ENCODE measurements around the gene FOXD4L6.
"Not testable (repeated sequence)": the region's sequence is repeated elsewhere in the genome, so short reads cannot be mapped to it uniquely, and the experiment has no call there.

Gene FOXD4L6

DNA sequence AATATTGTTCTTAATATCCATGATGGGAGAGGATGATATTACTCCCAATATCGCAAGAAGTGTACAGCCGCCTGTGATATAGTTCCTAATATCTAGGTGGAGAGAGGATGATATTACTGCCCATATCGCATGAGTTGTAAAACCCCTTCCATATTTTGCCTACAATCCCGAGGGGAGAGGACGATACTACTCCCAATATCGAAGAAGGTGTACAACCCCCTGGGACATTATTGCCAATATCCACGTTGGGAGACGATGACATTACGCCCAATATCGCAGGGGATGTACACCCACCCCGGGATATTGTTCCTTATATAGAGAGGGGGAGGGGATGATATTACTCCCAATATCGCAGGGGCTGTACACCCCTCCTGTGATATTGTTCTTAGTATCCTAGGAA lies 17.1 kb downstream of the FOXD4L6 start:
- H3K9me3 ChIP-seq; H3K4me3 ChIP-seq (ENCODE audit: low read depth in 1 of 2, low read length in 1 of 2); H3K36me3 ChIP-seq; H3K4me1 ChIP-seq (ENCODE audit: control insufficient read depth in 1 of 2, insufficient read depth in 1 of 2, low read depth in 1 of 2, low read length in 1 of 2); H3K27ac ChIP-seq: not testable (repeated sequence)
- H3K27me3 ChIP-seq, result peaks cover 39% of the 10 kb centered on the region

DNA sequence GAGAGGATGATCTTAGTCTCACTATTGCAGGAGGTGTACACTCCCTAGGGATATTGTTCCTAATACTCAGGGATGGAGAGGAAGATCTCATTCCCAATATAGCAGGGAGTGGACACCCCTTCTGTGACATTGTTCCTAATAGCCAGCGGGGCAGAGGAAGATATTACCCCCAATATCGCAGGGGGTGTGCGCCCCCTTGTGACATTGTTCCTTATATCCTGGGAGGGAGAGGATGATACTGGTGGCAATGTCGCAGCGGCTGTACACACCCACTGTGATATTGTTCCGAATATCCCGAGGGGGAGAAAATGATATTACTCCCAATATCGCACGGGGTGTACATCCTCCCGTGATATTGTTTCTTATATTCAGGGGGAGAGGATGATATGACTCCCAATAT lies 17.6 kb downstream of the FOXD4L6 start:
- not testable (repeated sequence) for H3K9me3 ChIP-seq; H3K4me3 ChIP-seq (ENCODE audit: low read depth in 1 of 2, low read length in 1 of 2); H3K4me1 ChIP-seq (ENCODE audit: control insufficient read depth in 1 of 2, insufficient read depth in 1 of 2, low read depth in 1 of 2, low read length in 1 of 2); H3K36me3 ChIP-seq; H3K27ac ChIP-seq
- peaks cover 41% of the 10 kb centered on the region for H3K27me3 ChIP-seq

DNA sequence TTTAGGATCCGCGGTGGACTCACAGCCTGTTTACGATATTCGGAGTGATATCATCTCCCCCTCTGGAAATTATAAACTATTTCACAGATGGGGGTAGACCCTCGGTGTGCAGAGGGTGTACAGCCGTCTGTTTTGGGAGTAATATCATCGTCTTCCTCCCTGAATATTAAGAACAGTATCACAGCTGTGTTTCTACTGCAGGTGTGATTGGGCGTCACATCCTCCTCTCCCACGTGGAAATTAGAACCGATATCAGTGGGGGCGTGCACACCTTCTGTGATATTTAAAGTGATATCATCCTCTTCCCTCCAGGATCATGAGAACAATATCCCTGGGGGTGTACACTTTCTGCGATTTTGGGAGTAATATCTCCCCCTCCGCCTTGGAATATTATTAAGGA lies 19.2 kb downstream of the FOXD4L6 start:
- H3K27ac ChIP-seq, result not testable (repeated sequence)

GRCh38 chr9:41108816-41109215 lies 19.7 kb downstream of the FOXD4L6 start:
- H3K4me1 ChIP-seq (ENCODE audit: control insufficient read depth in 1 of 2, insufficient read depth in 1 of 2, low read depth in 1 of 2, low read length in 1 of 2); H3K36me3 ChIP-seq; H3K9me3 ChIP-seq; H3K4me3 ChIP-seq (ENCODE audit: low read depth in 1 of 2, low read length in 1 of 2); H3K27ac ChIP-seq: not testable (repeated sequence)
- peaks cover 55% of the 10 kb centered on the region for H3K27me3 ChIP-seq

More for the DNA sequence above, 19.2 kb downstream of the FOXD4L6 start:
- not testable (repeated sequence) for H3K36me3 ChIP-seq; H3K4me1 ChIP-seq (ENCODE audit: control insufficient read depth in 1 of 2, insufficient read depth in 1 of 2, low read depth in 1 of 2, low read length in 1 of 2); H3K9me3 ChIP-seq; H3K4me3 ChIP-seq (ENCODE audit: low read depth in 1 of 2, low read length in 1 of 2)
- H3K27me3 ChIP-seq, result peaks cover 52% of the 10 kb centered on the region

DNA sequence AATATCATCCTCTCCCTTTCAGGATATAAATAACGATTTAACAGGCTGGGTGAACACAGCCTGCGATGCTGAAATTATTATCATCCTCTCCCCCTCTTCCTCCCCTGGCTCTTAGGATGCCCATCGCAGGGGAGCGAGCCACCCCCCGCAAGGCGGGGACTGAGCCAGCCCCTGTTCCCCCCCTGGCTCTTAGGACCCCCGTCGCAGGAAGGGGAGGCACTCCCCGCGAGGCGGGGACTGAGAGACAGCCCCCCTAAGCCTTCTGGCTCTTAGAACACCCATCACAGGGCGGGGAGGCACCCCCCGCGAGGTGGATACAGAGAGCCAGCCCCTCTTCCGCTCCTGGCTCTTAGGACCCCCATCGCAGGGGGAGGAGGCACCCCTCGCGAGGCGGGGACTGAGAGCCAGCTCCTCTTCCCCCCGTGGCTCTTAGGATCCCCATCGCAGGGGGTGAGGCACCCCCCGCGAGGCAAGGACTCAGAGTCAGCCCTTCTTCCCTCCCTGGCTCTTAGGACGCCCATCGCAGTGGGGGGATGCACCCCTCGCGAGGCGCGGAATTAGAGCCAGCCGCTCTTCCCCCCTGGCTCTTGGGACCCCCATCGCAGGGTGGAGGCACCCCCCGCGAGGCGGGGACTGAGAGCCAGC lies 21.9 kb downstream of the FOXD4L6 start:
- H3K4me3 ChIP-seq (ENCODE audit: low read depth in 1 of 2, low read length in 1 of 2); H3K9me3 ChIP-seq; H3K27ac ChIP-seq; H3K36me3 ChIP-seq; H3K4me1 ChIP-seq (ENCODE audit: control insufficient read depth in 1 of 2, insufficient read depth in 1 of 2, low read depth in 1 of 2, low read length in 1 of 2): not testable (repeated sequence)
- peaks cover 57% of the 10 kb centered on the region for H3K27me3 ChIP-seq

GRCh38 chr9:41105557-41106253 lies 22.8 kb downstream of the FOXD4L6 start:
- not testable (repeated sequence) for H3K36me3 ChIP-seq; H3K4me1 ChIP-seq (ENCODE audit: control insufficient read depth in 1 of 2, insufficient read depth in 1 of 2, low read depth in 1 of 2, low read length in 1 of 2); H3K27ac ChIP-seq; H3K4me3 ChIP-seq (ENCODE audit: low read depth in 1 of 2, low read length in 1 of 2); H3K9me3 ChIP-seq
- H3K27me3 ChIP-seq, result peaks cover 49% of the 10 kb centered on the region

DNA sequence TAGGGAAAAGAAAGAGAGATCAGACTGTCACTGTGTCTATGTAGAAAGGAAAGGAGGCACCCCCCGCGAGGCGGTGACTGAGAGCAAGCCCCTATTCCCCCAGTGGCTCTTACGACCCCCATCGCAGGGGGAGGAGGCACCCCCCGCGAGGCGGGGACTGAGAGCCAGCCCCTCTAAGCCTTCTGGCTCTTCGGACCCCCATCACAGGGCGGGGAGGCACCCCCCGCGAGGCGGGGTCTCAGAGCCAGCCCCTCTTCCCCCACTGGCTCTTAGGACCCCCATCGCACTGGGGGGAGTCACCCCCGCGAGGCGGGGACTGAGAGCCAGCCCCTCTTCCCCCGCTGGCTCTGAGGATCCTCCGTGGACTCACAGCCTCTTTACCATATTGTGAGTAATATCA lies 23.9 kb downstream of the FOXD4L6 start:
- H3K4me1 ChIP-seq (ENCODE audit: control insufficient read depth in 1 of 2, insufficient read depth in 1 of 2, low read depth in 1 of 2, low read length in 1 of 2); H3K27ac ChIP-seq; H3K4me3 ChIP-seq (ENCODE audit: low read depth in 1 of 2, low read length in 1 of 2); H3K36me3 ChIP-seq; H3K9me3 ChIP-seq: not testable (repeated sequence)
- peaks cover 46% of the 10 kb centered on the region for H3K27me3 ChIP-seq

DNA sequence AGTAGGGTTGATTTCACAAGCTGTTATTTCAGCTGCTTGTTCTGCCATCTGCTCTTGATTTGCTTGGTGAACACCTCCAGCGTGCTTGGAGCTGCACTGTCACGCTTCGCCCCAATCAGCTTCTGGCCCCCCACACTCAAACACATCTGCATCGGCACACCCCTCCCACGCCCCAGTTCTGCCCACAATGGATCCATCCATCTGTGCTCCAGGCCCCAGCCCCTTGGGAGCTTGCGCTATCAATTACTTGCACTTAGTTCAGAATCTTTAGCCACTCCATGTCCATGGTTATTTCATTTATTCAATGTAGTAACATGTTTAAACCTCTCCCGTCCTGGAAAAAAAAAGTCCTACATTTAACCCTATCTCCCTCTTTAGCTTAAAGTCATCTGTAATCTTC lies 28.0 kb downstream of the FOXD4L6 start:
- not testable (repeated sequence) for H3K36me3 ChIP-seq; H3K9me3 ChIP-seq; H3K4me1 ChIP-seq (ENCODE audit: control insufficient read depth in 1 of 2, insufficient read depth in 1 of 2, low read depth in 1 of 2, low read length in 1 of 2); H3K4me3 ChIP-seq (ENCODE audit: low read depth in 1 of 2, low read length in 1 of 2); H3K27ac ChIP-seq
- H3K27me3 ChIP-seq, result peaks cover 19% of the 10 kb centered on the region

DNA sequence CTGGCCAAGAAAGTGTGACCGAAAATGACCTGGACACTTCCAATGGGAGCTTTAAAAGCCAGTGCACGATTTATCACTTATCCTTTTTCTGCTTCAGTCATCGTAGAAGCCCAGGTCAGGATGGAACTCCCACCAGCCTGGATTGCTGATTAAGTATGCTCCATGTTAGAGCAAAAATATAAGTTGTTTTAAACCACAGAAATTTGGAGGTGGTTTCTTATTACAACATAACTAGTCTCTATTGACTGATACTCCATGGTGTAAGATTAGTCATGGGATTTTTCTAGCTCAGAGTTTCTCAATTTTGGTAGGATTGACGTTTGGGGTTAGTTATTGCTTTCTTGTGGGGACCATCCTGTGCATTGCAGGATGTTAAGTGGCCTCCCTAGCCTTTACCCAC lies 29.7 kb downstream of the FOXD4L6 start:
- H3K9me3 ChIP-seq; H3K4me3 ChIP-seq (ENCODE audit: low read depth in 1 of 2, low read length in 1 of 2): not testable (repeated sequence)

GRCh38 chr9:41095060-41095459 lies 33.4 kb downstream of the FOXD4L6 start:
- not testable (repeated sequence) for H3K36me3 ChIP-seq; H3K27ac ChIP-seq; H3K4me1 ChIP-seq (ENCODE audit: control insufficient read depth in 1 of 2, insufficient read depth in 1 of 2, low read depth in 1 of 2, low read length in 1 of 2); H3K4me3 ChIP-seq (ENCODE audit: low read depth in 1 of 2, low read length in 1 of 2); H3K9me3 ChIP-seq; H3K27me3 ChIP-seq

More for the DNA sequence above, 29.7 kb downstream of the FOXD4L6 start:
- not testable (repeated sequence) for H3K27ac ChIP-seq; H3K27me3 ChIP-seq; H3K4me1 ChIP-seq (ENCODE audit: control insufficient read depth in 1 of 2, insufficient read depth in 1 of 2, low read depth in 1 of 2, low read length in 1 of 2); H3K36me3 ChIP-seq

DNA sequence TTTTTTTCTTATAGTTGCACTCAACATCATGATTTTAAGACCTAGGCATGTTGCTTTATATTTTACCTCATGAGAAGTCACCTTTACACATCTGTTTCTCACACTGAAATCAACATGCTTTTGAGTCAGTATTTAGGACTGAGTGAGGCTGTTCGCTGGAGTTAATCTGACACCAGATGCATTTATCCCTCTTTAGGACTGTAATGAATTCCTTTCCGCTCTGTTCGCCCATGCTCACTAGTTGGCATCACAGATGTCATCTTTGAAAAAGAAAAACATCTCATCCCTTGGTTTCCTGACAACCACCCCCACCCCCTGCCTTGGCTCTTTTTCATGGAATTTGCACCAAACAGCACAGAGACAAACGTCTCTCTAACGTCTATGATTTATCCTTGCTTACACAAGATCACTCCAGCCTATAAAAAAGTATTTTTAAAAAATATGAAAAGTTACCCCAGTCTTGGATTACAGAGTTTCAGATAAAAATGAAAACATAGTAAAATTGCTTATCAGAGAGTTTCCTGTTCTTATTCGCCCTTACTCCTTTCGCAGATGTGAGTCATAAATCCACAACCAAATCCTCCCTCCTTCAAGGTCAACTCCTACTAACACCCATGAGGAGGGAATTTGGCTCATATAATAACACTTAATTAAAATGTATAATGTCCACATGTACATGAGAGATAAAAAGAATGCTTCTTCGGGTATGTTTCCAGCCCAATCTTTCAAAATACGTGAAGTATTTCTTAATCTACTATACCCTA lies 34.3 kb downstream of the FOXD4L6 start:
- not testable (repeated sequence) for H3K27ac ChIP-seq; H3K36me3 ChIP-seq; H3K9me3 ChIP-seq; H3K4me1 ChIP-seq (ENCODE audit: control insufficient read depth in 1 of 2, insufficient read depth in 1 of 2, low read depth in 1 of 2, low read length in 1 of 2); H3K4me3 ChIP-seq (ENCODE audit: low read depth in 1 of 2, low read length in 1 of 2)
- peaks cover 13% of the 10 kb centered on the region for H3K27me3 ChIP-seq

DNA sequence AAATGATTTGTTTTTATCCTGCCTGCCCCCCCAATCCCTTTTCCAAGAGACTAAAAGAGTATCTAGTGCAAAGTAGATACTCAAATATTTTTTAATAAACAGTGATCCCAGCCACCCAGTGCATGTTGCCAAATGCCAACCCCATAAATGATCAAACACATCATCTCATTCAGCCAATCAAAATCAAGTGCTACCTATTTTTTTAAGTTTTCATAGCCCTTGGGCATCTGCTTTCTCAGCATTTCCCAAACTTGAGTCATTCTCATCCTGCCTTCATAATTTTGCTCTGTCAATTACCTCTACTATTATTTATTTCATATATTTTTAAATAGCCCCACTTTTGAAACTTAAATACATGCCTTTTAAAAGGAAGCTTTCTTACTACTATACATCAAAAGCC lies 37.6 kb downstream of the FOXD4L6 start:
- not testable (repeated sequence) for H3K9me3 ChIP-seq; H3K4me1 ChIP-seq (ENCODE audit: control insufficient read depth in 1 of 2, insufficient read depth in 1 of 2, low read depth in 1 of 2, low read length in 1 of 2); H3K27ac ChIP-seq; H3K36me3 ChIP-seq; H3K4me3 ChIP-seq (ENCODE audit: low read depth in 1 of 2, low read length in 1 of 2)
- peaks cover 30% of the 10 kb centered on the region for H3K27me3 ChIP-seq

DNA sequence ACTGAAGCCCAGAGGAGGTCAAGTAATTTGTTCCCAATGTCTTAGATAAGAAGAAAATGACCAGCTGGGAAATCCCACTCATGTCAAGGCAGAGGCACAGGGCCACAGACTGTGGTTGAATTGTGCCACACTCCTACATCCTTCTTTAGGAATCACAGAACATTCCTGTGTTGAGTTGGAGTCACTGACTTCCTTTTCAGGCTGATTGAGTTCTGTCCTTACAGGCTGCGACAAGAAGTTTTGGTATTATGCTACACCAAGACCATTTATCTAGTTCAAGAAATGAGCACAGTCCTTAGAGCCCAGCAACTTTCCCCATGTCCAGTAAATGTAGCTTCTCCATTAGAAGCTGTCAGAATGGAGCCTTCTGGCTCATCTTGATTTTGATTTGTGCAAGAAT lies 38.1 kb downstream of the FOXD4L6 start:
- H3K27me3 ChIP-seq, result peaks cover 35% of the 10 kb centered on the region
- H3K27ac ChIP-seq; H3K4me1 ChIP-seq (ENCODE audit: control insufficient read depth in 1 of 2, insufficient read depth in 1 of 2, low read depth in 1 of 2, low read length in 1 of 2); H3K9me3 ChIP-seq; H3K36me3 ChIP-seq; H3K4me3 ChIP-seq (ENCODE audit: low read depth in 1 of 2, low read length in 1 of 2): not testable (repeated sequence)
